Colon (tissue), 2 donors: ENCODE results near the gene ZFYVE21.

ENCODE experiments used
- FAIRE-seq: peaks from 2 replicates; lab custom pipeline; 2012; peaks lifted over from hg19 to GRCh38; lab: Jason Lieb, UNC
- donor health status: control.
- donor health status: control.

Gene ZFYVE21

GRCh38 chr14:103725001-103725682, 9.5 kb downstream of the ZFYVE21 start:
- no peak for FAIRE-seq

GRCh38 chr14:103725739-103726395, 10.3 kb downstream of the ZFYVE21 start:
- FAIRE-seq = no peak

- no peak for FAIRE-seq
Observed at GRCh38 chr14:103726474-103726873, 10.9 kb downstream of the ZFYVE21 start.

GRCh38 chr14:103727313-103727980, 11.8 kb downstream of the ZFYVE21 start:
- no peak for FAIRE-seq

GRCh38 chr14:103728141-103728540, 12.5 kb downstream of the ZFYVE21 start:
- FAIRE-seq = no peak

- FAIRE-seq = no peak
Observed at GRCh38 chr14:103728721-103729120, 13.1 kb downstream of the ZFYVE21 start.

- no peak for FAIRE-seq
Observed at GRCh38 chr14:103729496-103730448, 14.2 kb downstream of the ZFYVE21 start.

- FAIRE-seq = no peak
Observed at GRCh38 chr14:103730490-103731035, 15.0 kb downstream of the ZFYVE21 start.

GRCh38 chr14:103731481-103731880, 15.9 kb downstream of the ZFYVE21 start:
- no peak for FAIRE-seq

- no peak for FAIRE-seq
Observed at GRCh38 chr14:103731916-103732867, 16.6 kb downstream of the ZFYVE21 start.

GRCh38 chr14:103732868-103733620, 17.4 kb downstream of the ZFYVE21 start:
- no peak for FAIRE-seq

GRCh38 chr14:103733651-103734050, 18.0 kb downstream of the ZFYVE21 start:
- no peak for FAIRE-seq

GRCh38 chr14:103734081-103734888, 18.7 kb downstream of the ZFYVE21 start:
- no peak for FAIRE-seq

GRCh38 chr14:103735022-103735421, 19.4 kb downstream of the ZFYVE21 start:
- no peak for FAIRE-seq

GRCh38 chr14:103735439-103735814, 19.8 kb downstream of the ZFYVE21 start:
- no peak for FAIRE-seq

GRCh38 chr14:103735815-103736545, 20.4 kb downstream of the ZFYVE21 start:
- no peak for FAIRE-seq

GRCh38 chr14:103736546-103737431, 21.2 kb downstream of the ZFYVE21 start:
- FAIRE-seq = no peak
